OCI-LY7 (cell line): ENCODE data around the gene CMPK1.

Experiments
- EZH2phosphoT487 ChIP-seq: fragments of 200-600 bp; sonication (generic); IDR thresholded peaks from 2 replicates; pipeline ENCODE4 v1.6.1; 2018; ENCODE audit warnings: low read depth, borderline replicate concordance, mild to moderate bottlenecking, mixed run types, antibody characterized with exemption, low read length, moderate library complexity, mixed read lengths
- TF ChIP-seq, protein P1 (sequence below): fragments of 200-600 bp; sonication (generic); conservative IDR thresholded peaks from 2 replicates; pipeline ENCODE4 v1.5.1; 2014; ENCODE audit warnings: mild to moderate bottlenecking, antibody characterized with exemption, low read length, moderate library complexity, mixed read lengths

DNA sequence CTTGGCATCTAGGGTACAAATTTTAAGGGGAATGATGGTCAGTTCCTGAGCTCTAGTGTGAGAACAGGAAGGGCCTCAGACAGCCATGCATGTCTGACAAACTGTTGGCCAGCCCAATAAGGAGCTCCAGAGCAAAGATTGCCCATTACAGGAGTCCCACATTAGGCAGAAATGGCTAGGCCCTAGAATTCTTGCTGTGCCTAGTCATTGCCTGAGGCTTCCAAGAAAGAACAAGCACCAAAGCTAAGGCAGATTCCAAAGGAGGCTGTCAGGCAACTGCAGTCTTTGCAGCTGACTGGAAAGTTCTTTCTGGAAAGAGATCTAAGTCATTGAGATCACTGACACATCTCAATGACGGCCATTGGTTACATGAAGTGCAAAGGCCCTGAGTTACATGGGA, 15.7 kb upstream of the CMPK1 start:
- TF ChIP-seq, protein P1, sequence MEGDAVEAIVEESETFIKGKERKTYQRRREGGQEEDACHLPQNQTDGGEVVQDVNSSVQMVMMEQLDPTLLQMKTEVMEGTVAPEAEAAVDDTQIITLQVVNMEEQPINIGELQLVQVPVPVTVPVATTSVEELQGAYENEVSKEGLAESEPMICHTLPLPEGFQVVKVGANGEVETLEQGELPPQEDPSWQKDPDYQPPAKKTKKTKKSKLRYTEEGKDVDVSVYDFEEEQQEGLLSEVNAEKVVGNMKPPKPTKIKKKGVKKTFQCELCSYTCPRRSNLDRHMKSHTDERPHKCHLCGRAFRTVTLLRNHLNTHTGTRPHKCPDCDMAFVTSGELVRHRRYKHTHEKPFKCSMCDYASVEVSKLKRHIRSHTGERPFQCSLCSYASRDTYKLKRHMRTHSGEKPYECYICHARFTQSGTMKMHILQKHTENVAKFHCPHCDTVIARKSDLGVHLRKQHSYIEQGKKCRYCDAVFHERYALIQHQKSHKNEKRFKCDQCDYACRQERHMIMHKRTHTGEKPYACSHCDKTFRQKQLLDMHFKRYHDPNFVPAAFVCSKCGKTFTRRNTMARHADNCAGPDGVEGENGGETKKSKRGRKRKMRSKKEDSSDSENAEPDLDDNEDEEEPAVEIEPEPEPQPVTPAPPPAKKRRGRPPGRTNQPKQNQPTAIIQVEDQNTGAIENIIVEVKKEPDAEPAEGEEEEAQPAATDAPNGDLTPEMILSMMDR: no peak
- no peak for TF ChIP-seq EZH2phosphoT487
